HL-60/S4 treated with retinoic acid at 250 ng/mL for 4 days and 3 days (cell line): ENCODE data around the gene SLIT1.

Experiments
- in situ Hi-C: fragments of 300-500 bp; cut with MboI; formaldehyde crosslinking; loops from 2 replicates; pipeline ENCODE4 v1.7.0; 2022; ENCODE audit warnings: low sequenced_read_pairs

SLIT1 gene

DNA sequence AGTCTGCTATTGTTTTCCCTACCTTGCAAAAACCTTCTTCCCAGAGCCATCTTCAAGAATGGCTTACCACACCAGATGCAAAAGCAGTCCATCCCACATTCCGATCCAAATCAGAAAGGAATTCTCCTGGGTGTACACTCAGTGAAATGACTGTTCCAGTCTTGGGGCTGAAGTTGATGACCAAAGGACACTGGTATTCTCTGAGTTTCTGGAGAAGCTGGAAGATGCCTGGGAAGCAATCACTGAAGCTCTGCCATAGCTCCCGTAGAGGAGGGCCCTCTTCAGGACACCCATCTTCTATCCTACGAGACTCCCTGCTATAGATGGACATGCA, 197.9 kb downstream of the SLIT1 start:
- in situ Hi-C loops = no loop called here

DNA sequence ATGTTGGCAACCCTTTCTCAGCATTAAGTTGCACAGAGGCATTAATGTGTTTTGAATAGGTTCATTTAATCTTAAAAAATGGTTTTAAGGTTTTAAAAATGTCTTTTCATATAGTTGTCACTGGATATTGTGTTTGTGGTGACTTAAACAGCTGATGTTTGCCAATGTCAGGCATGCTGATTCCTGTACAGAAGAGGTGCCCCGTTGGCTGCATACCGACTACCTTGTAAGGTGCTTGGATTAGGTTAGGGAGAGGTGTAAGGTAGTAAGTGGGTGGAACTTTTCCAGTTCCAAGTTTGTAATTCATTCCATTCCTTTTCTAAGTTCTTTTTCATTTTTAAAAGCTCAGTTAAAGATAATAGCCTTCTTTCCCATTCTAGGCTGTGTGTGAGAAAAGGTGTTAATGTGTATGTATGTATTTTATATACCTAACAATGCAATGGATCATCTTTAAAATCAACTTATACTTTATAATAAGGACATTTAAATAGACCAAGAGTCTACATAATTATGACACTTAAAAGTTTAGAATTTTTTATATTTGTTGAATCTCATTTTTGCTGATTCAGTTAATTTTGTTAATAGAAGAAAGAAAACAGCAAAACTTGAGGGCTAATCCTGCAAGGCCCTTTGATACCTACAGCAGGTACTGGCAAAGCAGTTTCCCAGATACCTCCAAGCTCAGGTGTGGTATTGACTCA, 198.5 kb downstream of the SLIT1 start:
- in situ Hi-C loops = no loop called here

DNA sequence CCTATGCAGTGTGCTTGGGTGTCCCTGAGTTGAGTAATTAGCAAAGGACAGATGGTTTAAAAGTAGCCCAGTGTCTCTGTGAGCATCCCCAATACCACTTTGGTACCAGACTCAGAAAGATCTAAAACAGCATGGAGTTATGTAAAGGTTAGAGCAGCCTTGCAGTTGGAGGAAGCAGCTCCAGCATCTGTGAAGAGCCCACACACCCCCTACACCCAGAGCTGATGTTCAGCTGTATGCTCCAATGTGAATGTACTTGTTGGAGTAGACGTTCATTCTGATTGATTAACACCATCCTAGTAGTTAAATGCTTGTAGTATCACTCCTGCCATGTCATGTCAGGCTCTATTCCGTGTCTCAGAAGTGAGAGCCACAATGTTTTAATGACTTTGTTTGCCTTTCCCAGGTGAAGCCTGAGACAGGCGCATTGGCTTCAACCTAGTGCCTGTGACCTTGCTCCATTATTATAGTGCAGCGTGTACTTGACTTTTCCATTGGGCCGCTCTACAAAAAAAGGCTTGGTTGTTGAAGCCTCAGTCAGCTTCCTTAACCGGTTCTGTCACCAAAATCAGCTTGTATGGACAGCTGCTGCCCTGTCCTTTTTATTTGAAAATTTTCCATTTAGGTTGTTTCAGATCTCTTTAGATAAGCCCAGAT, 199.4 kb downstream of the SLIT1 start:
- in situ Hi-C loops = no loop called here

DNA sequence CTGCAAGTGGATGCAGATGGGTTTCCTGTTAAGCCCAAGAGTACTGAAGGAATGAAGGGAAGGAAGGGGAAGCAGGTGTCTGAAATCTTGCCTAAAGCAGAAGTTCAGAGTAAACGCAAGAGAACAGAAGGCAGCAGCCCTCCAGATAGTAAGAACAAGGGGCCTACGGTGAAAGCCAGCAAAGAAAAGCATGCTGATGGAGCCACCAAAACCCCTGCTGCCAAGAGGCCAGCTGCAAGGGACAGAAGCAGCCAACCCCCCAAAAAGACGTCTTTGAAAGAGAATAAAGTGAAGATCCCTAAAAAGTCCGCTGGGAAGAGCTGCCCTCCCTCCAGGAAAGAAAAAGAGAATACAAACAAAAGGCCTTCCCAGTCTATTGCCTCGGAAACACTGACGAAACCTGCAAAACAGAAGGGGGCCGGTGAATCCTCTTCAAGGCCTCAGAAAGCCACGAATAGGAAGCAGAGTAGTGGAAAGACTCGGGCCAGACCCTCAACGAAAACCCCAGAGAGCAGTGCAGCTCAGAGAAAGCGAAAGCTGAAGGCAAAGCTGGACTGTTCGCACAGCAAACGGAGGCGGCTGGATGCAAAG, 201.1 kb downstream of the SLIT1 start:
- in situ Hi-C loops = no loop called here

DNA sequence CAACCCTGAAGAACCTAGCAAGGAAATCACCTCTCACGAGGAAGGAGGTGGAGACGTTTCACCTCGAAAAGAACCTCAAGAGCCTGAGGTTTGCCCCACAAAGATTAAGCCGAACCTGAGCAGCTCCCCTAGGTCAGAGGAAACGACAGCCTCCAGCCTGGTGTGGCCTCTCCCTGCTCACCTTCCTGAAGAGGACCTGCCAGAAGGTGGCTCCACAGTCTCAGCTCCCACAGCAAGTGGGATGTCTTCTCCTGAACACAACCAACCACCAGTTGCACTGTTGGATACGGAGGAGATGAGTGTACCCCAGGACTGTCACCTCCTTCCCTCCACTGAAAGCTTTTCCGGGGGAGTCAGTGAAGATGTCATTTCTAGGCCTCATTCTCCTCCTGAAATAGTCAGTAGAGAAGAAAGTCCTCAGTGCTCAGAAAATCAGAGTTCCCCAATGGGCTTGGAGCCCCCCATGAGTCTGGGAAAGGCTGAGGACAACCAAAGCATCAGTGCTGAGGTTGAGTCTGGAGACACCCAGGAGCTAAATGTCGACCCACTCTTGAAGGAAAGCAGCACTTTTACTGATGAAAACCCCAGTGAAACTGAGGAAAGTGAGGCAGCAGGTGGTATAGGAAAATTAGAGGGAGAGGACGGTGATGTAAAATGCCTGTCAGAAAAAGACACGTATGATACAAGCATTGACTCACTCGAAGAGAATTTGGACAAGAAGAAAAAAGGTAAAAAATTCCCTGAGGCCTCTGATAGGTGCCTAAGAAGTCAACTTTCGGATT, 203.4 kb downstream of the SLIT1 start:
- in situ Hi-C loops = no loop called here

DNA sequence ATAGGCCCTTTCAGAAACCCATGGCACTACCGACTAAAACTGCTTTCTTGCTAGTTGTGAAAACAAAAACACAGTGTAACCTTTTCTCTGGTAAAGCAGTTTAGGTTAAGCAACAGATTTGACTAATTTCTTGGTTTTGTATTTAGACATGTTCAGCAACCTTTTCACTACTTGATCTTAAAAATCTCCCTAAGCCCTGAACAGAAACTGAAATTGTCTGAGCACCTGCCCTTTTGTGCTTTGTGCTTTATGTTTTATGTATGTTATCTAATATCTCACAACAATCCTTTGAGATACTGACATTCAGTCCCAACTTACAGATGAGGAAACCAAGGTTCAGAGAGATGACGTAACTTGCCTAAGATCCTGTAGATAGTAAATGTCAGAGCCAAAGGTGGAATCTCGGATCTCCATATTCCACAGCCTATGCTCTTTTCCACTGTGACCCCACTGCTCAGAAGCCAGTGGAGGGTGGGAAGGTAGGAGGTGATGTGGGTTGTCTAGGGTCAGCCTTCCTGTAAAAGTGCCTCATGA, 207.1 kb downstream of the SLIT1 start:
- in situ Hi-C loops = no loop called here

DNA sequence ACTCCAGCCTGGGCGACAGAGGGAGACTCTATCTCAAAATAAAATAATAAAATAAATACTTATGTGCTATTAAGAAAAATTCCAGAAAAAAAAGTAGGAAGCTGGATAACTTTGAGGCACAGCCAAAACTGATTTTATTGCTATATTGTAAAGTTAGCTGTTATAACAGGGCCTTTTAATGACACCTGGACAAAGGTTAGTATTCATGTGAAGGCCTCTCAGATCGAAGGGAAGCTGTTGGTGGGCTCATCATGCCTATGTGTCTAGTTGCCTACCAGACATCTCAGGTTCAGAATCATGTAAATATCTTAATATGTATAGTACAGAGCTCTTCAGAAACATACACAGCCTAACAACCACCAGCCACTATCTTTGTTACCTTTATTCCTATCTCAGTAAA, 210.6 kb downstream of the SLIT1 start:
- in situ Hi-C loops = no loop called here

DNA sequence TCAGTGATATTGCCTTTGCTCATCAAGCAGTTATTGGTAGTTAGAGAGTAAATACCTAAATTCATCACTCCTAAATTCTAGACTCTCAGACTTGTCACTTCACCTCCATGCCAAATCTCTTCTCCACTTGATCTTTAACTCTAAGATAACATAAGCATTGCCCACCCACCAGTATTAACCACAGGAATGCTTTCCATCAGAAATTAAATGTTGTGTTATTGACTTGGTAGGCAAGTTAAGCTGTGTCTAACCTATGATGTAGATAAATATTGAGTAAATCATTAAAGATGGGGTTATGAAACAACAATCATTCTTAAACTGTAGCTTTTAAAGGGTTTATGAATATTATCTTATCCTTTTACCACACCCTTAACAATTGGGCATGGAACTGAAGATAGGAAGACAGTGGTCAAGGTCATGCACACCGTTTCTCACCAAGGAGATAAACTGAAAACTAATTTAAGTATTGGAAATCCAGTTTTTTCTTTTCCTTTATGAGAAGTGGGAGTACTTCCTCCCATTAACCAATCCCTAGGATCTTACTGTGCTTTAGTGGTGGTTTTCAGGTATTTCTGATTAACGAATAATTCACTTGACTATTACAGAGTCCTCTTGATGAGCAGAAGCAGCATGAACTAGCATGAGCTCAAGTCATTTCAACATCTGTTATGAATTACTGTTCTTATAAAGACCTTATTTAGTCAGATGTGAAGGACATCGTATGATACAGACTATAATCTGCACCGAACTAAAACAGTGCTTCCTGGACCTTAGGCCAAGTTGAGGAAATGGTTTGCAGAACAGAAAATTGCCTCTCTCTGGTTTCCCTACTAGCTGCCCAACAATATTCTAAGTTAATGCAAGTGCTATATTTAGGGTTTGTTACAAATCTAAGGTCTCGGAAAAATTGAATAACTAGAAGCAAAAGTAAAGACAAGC, 211.7 kb downstream of the SLIT1 start:
- in situ Hi-C loops = no loop called here

DNA sequence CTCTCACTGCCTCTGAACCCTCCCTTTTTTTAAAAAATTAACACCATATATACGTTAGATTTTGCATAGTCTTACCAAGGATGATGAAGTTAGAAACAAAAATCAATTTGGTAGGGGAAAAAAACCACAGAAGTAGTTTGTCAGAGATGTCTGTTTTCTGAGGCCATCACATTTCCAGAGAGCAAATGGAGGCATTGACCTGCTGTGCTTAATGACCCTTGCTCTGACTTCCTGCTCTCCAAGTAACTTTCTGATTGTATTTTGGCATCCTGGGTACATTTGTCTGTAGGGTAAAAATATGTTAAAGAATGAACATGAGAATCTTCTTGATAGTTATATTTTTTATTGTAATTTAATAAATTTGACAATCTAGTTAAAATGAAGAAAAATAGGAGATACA, 213.5 kb downstream of the SLIT1 start:
- in situ Hi-C loops = no loop called here

DNA sequence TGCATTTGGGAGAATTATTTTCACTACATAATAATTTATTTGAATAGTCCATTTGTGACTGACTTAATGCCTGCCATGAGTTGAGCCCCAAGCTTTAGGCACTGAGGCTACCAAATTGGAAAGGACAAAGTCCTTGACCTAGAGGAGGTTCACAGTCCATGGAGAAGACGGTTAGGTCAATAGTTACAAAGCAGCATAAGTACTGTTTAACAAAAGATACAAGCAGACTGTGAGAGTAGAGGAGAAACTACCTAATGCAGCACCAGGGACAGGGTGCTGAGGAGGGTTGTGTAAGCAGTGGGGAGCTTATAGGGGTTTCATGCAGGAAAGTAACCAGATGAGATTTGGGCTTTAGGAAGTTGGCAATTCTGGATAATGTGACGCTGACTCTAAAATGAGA, 214.4 kb downstream of the SLIT1 start:
- in situ Hi-C loops = no loop called here

DNA sequence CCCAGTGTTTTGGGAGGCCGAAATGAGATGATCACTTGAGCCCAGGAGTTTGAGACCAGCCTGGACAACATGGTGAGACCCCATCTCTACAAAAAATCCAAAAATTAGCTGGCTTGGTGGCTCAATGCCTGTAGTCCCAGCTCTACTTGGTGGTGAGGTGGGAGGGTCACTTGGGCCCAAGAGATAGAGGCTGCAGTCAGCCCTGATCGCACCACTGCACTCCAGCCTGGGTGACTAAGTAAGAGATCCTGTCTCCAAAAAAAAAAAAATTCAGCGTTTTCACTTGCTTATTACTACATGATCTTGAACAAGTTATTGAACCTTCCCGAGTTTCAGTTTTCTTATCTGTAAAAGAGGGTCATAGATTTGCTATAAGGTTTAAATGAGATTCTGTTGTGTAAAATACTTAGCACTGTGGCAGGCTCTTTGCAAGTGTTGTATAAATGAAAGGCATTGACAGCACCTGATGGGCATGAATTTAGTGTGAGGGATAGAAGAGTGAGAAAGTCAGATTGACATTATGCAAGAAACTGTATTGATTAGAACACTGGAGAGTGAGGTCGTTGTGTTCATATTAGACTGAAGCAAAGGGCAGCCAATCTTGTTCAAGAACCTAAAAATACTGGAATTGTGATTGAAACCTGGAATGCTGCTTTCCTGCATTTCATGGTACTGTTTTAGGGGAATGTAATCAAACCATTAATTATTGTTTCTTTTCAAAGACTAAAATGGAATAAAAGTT, 216.9 kb downstream of the SLIT1 start:
- in situ Hi-C loops = no loop called here

DNA sequence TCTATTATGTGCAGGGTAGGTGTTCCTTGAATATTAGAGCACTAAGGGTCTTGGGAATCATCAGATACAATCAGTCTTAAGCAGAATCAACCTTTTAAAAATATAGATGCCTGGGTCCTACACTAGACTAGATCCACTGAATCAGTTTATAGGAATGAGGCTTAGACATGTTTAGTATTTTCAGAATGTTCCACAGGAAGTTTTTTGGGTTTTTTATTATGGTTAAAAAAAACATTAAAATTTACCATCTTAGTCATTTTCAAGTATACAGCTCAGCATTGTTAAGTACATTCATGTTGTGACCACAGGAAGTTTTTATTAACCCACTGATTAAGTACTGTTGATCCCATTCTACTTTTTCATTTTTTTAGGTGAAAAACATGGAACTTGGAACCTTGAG, 217.9 kb downstream of the SLIT1 start:
- in situ Hi-C loops = no loop called here

DNA sequence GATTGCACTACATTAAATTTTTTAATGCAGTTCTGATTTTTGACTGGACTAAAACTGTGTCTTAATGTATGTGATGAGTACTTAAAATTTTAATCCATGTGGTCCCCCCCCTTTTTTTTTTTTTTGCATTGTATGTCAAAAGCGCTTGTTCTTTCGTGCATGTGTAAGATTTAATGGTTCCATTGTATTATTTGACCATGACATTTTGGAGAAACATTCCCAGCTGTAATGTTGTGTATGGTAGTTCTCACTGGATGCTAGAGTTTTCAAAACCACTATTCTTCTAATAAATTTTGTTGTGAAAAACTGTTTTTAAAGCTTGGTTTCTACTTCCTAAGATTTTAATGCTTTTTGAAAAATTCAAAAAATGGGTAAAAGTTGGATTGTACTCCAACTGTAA, 221.6 kb downstream of the SLIT1 start:
- in situ Hi-C loops = no loop called here

DNA sequence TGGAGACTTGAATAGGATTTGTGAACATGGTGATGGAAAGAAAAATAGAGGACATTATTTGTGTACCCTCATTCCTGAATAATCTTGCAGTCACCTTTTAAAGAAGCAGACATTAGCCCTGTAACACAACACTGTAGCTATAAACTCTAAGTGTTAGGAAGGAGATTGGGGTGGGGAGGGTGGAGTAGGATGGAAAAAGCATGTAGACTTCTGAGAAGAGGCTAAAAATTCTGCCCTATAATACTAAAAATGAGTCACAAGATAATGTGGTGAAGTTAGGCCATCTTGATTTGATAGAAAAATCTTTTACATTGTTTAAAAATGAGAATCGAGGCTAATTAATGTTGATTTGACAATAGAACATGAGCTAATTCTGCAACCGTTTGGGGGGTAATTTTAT, 224.9 kb downstream of the SLIT1 start:
- in situ Hi-C loops = no loop called here

DNA sequence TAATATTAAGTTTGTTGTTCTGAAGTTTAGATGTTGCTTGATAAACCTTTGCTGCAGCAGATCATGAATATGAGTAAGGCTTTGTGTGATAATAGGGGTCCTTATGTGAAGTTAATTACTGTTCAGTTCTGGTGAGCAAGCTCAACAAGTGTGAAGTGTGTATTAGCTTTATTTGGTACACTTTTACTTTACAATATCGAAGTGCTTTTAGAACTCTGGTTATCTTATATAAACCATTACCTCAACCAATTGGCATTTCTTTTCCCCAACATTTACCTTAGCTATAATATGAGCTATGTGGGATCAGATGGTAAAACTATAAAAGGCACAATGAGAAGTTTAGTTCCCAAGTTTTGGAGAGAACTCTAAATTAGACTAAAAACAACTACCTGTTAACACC, 226.0 kb downstream of the SLIT1 start:
- in situ Hi-C loops = no loop called here

DNA sequence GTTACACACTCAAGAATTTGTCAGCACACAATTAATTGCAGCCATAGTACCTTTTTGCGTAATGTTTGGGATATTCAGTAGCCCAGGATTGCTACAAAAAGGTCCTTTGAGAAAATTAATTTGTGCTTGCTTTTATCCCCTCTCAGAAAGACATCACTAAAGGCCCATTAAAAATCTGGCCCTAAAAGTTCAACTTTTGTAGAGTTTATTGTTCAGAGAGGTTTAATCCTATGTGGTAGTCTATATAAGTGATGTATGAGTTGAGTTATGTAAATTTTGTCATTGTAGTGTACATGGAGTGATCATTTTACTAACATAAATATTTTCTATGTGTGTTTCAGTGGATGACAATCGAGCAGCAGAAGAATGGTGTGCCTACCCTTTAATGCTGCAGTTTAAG, 227.7 kb downstream of the SLIT1 start:
- in situ Hi-C loops = no loop called here

DNA sequence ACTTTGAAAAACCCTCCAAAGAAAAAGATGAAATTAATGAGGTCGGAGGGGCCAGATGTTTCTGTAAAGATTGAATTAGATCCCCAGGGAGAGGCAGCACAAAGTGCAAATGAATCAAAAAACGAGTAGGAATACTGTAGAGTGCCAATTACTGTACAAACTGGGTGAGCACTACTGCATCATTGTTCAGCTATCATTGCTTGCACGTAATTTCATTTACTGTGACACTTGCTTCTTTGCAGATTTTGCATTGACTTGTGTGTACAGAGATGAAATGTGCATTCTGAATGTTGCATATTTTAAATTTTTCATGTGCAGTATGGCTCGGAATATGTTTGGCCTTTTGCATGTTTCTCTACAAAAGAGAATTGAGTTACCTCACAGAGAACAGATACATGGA, 230.0 kb downstream of the SLIT1 start:
- in situ Hi-C loops = no loop called here

DNA sequence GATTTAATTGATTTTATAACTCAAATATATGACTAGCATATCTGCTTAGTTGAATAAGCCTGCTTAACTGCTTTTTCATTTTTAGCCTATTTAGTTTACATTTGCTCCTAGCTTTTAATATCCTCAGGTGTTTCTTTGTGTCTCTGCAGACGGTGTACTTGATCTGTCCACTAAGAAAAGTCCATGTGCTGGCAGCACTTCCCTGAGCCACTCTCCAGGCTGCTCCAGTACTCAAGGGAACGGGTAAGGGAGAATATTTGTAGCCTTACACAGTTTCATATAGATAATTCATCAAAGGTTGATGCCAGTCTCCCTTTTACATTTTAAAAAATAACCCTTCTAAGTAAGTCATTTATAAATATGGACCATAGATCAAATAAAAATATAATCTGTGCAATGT, 233.8 kb downstream of the SLIT1 start:
- in situ Hi-C loops = no loop called here

DNA sequence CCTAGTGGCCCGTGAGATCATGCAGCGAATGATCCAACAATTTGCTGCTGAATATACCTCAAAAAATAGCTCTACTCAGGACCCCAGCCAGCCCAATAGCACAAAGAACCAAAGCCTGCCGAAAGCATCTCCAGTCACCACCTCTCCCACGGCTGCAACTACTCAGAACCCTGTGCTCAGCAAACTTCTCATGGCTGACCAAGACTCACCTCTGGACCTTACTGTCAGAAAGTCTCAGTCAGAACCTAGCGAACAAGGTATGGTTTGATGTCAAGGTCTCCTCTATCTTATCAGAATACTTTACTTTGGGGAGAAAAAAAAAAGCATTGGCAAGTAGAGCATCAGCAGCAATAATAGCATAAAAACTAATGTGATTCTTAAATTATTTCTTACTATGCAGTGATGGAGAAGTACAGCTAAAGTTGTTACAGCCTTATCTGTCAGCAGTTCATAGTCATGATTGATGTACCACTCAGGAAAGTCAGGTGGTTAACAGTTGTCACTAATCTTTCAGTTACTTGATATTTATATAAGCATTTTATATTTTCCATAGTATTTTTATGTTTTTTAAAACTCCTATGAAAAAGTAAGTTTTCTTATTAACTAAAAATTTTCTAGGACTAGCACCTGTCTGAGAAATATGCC, 236.6 kb downstream of the SLIT1 start:
- in situ Hi-C loops = no loop called here
